Measurements from ENCODE around the gene PSMA7. TPM values are rescaled to one million over a fixed set of nuclear protein-coding genes. Genes with fewer than 3 reads are reported as not detected.

The PSMA7 gene
- polyA plus RNA-seq, 1 experiment = 478 TPM

GRCh38 chr20:62175711-62176110 is 32.5 kb upstream of the PSMA7 start:
- DNase-seq (ENCODE audit: low read depth) = no peak
- Histone ChIP-seq H3K4me3 (ENCODE audit: low read depth, low read length) (no peak overlapping the region), H3K27me3 (ENCODE audit: control insufficient read depth, insufficient read depth, low read length) (no peaks in the 10 kb centered on the region), H3K36me3 (ENCODE audit: control insufficient read depth, insufficient read depth, low read length) (peaks cover 12% of the 10 kb centered on the region)
- no peak for TF ChIP-seq CTCF (IDR thresholded peaks at IDR 0.05; ENCODE audit: insufficient read depth, low read depth, low read length)
- ChIA-PET POLR2A (no interaction called here), CTCF (no interaction called here)

GRCh38 chr20:62174870-62175624 is 31.9 kb upstream of the PSMA7 start:
- Histone ChIP-seq H3K36me3 (ENCODE audit: control insufficient read depth, insufficient read depth, low read length) (peaks cover 12% of the 10 kb centered on the region), H3K4me3 (ENCODE audit: low read depth, low read length) (no peak overlapping the region), H3K27me3 (ENCODE audit: control insufficient read depth, insufficient read depth, low read length) (no peaks in the 10 kb centered on the region)
- ChIA-PET POLR2A (no interaction called here), CTCF (no interaction called here)
- DNase-seq (ENCODE audit: low read depth) = no peak
- no peak for TF ChIP-seq CTCF (IDR thresholded peaks at IDR 0.05; ENCODE audit: insufficient read depth, low read depth, low read length)

- CTCF ChIA-PET = no interaction called here
- DNase-seq (ENCODE audit: low read depth) = no peak
- Histone ChIP-seq H3K27me3 (ENCODE audit: control insufficient read depth, insufficient read depth, low read length) (no peaks in the 10 kb centered on the region), H3K36me3 (ENCODE audit: control insufficient read depth, insufficient read depth, low read length) (peaks cover 10% of the 10 kb centered on the region), H3K4me3 (ENCODE audit: low read depth, low read length) (no peak overlapping the region)
- POLR2A ChIA-PET = no interaction called here
- no peak for TF ChIP-seq CTCF (IDR thresholded peaks at IDR 0.05; ENCODE audit: insufficient read depth, low read depth, low read length)
Measured at GRCh38 chr20:62174021-62174804, 31.0 kb upstream of the PSMA7 start.

GRCh38 chr20:62172666-62173065 is 29.5 kb upstream of the PSMA7 start:
- Histone ChIP-seq H3K4me3 (ENCODE audit: low read depth, low read length) (no peak overlapping the region), H3K27me3 (ENCODE audit: control insufficient read depth, insufficient read depth, low read length) (no peaks in the 10 kb centered on the region), H3K36me3 (ENCODE audit: control insufficient read depth, insufficient read depth, low read length) (peaks cover 6% of the 10 kb centered on the region)
- DNase-seq (ENCODE audit: low read depth) = no peak
- ChIA-PET POLR2A (no interaction called here), CTCF (no interaction called here)
- TF ChIP-seq CTCF (IDR thresholded peaks at IDR 0.05; ENCODE audit: insufficient read depth, low read depth, low read length) = no peak

- H3K36me3 ChIP-seq (ENCODE audit: control insufficient read depth, insufficient read depth, low read length) = peaks cover 8% of the 10 kb centered on the region
- H3K4me3 ChIP-seq (ENCODE audit: low read depth, low read length) = no peak overlapping the region
- POLR2A ChIA-PET = no interaction called here
- CTCF ChIA-PET = no interaction called here
- no peaks in the 10 kb centered on the region for H3K27me3 ChIP-seq (ENCODE audit: control insufficient read depth, insufficient read depth, low read length)
- no peak for TF ChIP-seq CTCF (IDR thresholded peaks at IDR 0.05; ENCODE audit: insufficient read depth, low read depth, low read length)
- no peak for DNase-seq (ENCODE audit: low read depth)
Measured at GRCh38 chr20:62171245-62171644, 28.1 kb upstream of the PSMA7 start.

Measured in BJ (cell line).